ENCODE data around the gene ACVR1B. TPM values are rescaled to one million over a fixed set of nuclear protein-coding genes. Genes with fewer than 3 reads are reported as not detected.

ACVR1B gene
- total and polyA plus RNA-seq, 4 donors, result 4.0 to 21.9 (median 12.0) TPM

DNA sequence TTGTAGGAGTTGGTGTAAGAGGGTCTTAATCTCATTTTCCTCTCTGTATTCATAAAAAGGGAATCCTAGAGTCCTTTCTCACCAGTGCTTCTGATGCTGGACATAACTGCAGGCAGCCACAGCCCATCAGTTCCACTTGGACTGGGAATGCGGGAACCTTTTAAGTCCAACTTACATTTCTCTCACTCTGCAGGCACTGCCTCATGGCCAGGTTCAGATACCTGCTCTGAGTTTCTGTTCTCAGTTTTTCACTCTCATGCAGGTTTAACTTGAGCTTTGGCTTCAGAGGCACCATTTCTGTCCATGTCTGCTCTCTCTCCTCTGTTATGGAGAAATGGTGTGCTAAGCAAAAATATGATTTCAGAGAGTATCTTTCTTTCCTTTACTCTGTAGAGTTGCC, 4.2 kb downstream of the ACVR1B start:
- Histone ChIP-seq H3K4me1 (ENCODE audit: control insufficient read depth in 4 of 4, insufficient read depth in 4 of 4, low read length in 3 of 4) (peaks cover 4 to 59% (median 46%) of the 10 kb centered on the region in 4 donors), H3K9ac (ENCODE audit: low read depth in 1 of 2, low read length in 2 of 2) (no peak overlapping the region), H3K9me3 (ENCODE audit: control insufficient read depth in 4 of 4, low read length in 3 of 4) (no peaks in the 10 kb centered on the region), H3K36me3 (ENCODE audit: control insufficient read depth in 4 of 4, insufficient read depth in 3 of 4, low read depth in 1 of 4, low read length in 3 of 4) (no peaks in the 10 kb centered on the region), H3K27me3 (ENCODE audit: control insufficient read depth in 4 of 4, insufficient read depth in 4 of 4, low read length in 3 of 4) (no peaks in the 10 kb centered on the region), H3K4me3 (ENCODE audit: low read depth in 1 of 3, low read length in 3 of 3) (no peak overlapping the region), H3K27ac (ENCODE audit: low read depth in 1 of 2, low read length in 2 of 2) (peak overlapping the region; percentile 67 to 71)
- 79% methylated on average over 1 of the region's 1 CpG for WGBS
- DNase-seq (ENCODE audit: low spot score), result no peak
- TF ChIP-seq FOXA1 (IDR thresholded peaks at IDR 0.05) (no peak), HNF4A (conservative IDR thresholded peaks at IDR 0.05) (no peak), EGR1 (IDR thresholded peaks at IDR 0.05; ENCODE audit: low read depth in 2 of 2) (no peak)

- no peak overlapping the region for H3K4me3 ChIP-seq (ENCODE audit: low read depth in 1 of 3, low read length in 3 of 3)
- DNase-seq (ENCODE audit: low spot score), result no peak
- no peaks in the 10 kb centered on the region for H3K36me3 ChIP-seq (ENCODE audit: control insufficient read depth in 4 of 4, insufficient read depth in 3 of 4, low read depth in 1 of 4, low read length in 3 of 4)
- WGBS, result 97% methylated on average over 13 of the region's 13 CpGs
- no peaks in the 10 kb centered on the region for H3K27me3 ChIP-seq (ENCODE audit: control insufficient read depth in 4 of 4, insufficient read depth in 4 of 4, low read length in 3 of 4)
- no peak for TF ChIP-seq FOXA2 (IDR thresholded peaks at IDR 0.05)
- no peak for TF ChIP-seq EGR1 (IDR thresholded peaks at IDR 0.05; ENCODE audit: low read depth in 2 of 2)
- TF ChIP-seq, protein P1, sequence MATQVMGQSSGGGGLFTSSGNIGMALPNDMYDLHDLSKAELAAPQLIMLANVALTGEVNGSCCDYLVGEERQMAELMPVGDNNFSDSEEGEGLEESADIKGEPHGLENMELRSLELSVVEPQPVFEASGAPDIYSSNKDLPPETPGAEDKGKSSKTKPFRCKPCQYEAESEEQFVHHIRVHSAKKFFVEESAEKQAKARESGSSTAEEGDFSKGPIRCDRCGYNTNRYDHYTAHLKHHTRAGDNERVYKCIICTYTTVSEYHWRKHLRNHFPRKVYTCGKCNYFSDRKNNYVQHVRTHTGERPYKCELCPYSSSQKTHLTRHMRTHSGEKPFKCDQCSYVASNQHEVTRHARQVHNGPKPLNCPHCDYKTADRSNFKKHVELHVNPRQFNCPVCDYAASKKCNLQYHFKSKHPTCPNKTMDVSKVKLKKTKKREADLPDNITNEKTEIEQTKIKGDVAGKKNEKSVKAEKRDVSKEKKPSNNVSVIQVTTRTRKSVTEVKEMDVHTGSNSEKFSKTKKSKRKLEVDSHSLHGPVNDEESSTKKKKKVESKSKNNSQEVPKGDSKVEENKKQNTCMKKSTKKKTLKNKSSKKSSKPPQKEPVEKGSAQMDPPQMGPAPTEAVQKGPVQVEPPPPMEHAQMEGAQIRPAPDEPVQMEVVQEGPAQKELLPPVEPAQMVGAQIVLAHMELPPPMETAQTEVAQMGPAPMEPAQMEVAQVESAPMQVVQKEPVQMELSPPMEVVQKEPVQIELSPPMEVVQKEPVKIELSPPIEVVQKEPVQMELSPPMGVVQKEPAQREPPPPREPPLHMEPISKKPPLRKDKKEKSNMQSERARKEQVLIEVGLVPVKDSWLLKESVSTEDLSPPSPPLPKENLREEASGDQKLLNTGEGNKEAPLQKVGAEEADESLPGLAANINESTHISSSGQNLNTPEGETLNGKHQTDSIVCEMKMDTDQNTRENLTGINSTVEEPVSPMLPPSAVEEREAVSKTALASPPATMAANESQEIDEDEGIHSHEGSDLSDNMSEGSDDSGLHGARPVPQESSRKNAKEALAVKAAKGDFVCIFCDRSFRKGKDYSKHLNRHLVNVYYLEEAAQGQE (IDR thresholded peaks at IDR 0.05), result no peak
- TF ChIP-seq HNF4A (conservative IDR thresholded peaks at IDR 0.05), result no peak
- TF ChIP-seq ZBTB33 (IDR thresholded peaks at IDR 0.05), result no peak
- TF ChIP-seq CTCF (IDR thresholded peaks at IDR 0.05; ENCODE audit: low read depth, low read length, missing input control), result no peak
- no peak for TF ChIP-seq JUND (IDR thresholded peaks at IDR 0.05)
- no peak for TF ChIP-seq HNF4G (IDR thresholded peaks at IDR 0.05)
- TF ChIP-seq SP1 (IDR thresholded peaks at IDR 0.05), result no peak
- TF ChIP-seq FOXA1 (IDR thresholded peaks at IDR 0.05), result no peak
- no peak for TF ChIP-seq RXRA (IDR thresholded peaks at IDR 0.05)
- no peak for TF ChIP-seq RAD21 (IDR thresholded peaks at IDR 0.05)
- H3K27ac ChIP-seq (ENCODE audit: low read depth in 1 of 2, low read length in 2 of 2), result peak overlapping the region; percentile 47 to 88
- H3K4me1 ChIP-seq (ENCODE audit: control insufficient read depth in 4 of 4, insufficient read depth in 4 of 4, low read length in 3 of 4), result peaks cover 4 to 58% (median 39%) of the 10 kb centered on the region in 4 donors
- no peaks in the 10 kb centered on the region for H3K9me3 ChIP-seq (ENCODE audit: control insufficient read depth in 4 of 4, low read length in 3 of 4)
- no peak overlapping the region for H3K9ac ChIP-seq (ENCODE audit: low read depth in 1 of 2, low read length in 2 of 2)
These were observed 7.0 kb downstream of the ACVR1B start for GRCh38 chr12:51958542-51958941.

All from liver (tissue), 9 donors.